GM18907 (cell line): ENCODE results near the gene NR0B2.
A peak's percentile ranks its signal among the peaks of the same experiment; 100 is the strongest.

ENCODE experiments used
- ATAC-seq: cut with Tn5 transposase; IDR thresholded peaks from one replicate; pipeline ENCODE4 v1.9.1; 2021; ENCODE audit warnings: mild to moderate bottlenecking, moderate library complexity; ENCODE audit not compliant: unreplicated experiment

The NR0B2 gene

GRCh38 chr1:26938004-26938658, 24.4 kb upstream of the NR0B2 start:
- no peak for ATAC-seq

- ATAC-seq, result no peak
These were observed 23.0 kb upstream of the NR0B2 start for GRCh38 chr1:26936823-26937222.

GRCh38 chr1:26932531-26932930, 18.8 kb upstream of the NR0B2 start:
- no peak for ATAC-seq

DNA sequence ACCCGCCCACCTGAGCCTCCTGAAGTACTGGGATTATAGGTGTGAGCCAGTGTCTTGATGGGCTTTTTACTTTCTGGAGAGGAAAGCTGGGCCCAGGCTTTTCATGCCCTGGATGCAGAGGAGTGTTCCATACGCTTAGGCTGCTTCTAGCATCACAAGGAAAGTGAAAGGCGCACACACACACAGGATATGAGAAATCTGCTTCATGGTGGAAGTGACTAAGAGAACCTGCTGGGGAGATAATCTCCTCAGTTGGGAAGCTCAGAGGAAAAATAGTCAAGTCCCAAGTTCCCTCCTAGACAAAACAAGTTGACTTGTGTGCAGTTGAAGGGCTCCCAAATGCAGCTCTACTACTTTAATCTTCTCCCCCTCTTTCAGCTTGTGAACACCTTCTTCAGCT, 9.9 kb upstream of the NR0B2 start:
- ATAC-seq, result no peak

- ATAC-seq, result no peak
These were observed 9.1 kb upstream of the NR0B2 start for GRCh38 chr1:26922901-26923300.

DNA sequence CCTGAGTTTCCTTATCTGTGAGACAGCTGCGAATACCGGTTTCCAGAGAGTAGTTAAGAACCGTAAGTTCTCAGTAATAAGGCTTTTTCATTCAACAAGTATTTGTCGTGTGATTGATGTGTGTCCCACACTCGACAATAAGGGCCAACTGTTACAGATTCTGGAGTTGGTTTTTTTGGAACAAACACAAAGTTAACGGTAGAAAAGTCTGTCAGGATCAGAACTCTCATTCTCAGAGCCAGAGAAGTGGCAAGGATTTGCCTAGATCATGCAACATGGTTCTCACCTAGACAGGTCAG, 8.6 kb upstream of the NR0B2 start:
- ATAC-seq, result no peak

GRCh38 chr1:26921540-26922430, 8.0 kb upstream of the NR0B2 start, which contains the start of gene NUDC:
NUDC (plus strand) TSS chr1:26921743; CDS start chr1:26921849, 106 bp downstream.
- peak; percentile 92 for ATAC-seq

GRCh38 chr1:26921126-26921539, 7.4 kb upstream of the NR0B2 start:
- peak; percentile 14 for ATAC-seq

- ATAC-seq, result no peak
These were observed 1.5 kb upstream of the NR0B2 start for GRCh38 chr1:26915204-26915842.

GRCh38 chr1:26913389-26913753, 404 bp downstream of the NR0B2 start:
- no peak for ATAC-seq

DNA sequence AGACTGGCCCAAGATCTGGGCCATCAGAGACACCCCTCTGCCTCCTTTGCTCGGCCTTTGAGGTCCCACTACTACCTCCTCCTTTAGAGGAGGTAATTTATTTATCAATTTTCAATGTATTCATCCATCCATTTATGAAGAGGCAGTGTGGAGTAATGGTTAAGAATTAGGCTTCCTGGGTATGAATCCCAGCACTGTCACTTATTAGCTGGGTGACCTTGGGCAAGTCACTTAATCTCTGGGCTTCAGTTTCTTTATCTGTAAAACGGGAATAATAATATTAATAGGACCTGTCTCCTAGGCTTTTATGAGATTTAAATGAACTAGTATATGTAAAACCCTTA, 1.7 kb downstream of the NR0B2 start:
- ATAC-seq, result no peak

DNA sequence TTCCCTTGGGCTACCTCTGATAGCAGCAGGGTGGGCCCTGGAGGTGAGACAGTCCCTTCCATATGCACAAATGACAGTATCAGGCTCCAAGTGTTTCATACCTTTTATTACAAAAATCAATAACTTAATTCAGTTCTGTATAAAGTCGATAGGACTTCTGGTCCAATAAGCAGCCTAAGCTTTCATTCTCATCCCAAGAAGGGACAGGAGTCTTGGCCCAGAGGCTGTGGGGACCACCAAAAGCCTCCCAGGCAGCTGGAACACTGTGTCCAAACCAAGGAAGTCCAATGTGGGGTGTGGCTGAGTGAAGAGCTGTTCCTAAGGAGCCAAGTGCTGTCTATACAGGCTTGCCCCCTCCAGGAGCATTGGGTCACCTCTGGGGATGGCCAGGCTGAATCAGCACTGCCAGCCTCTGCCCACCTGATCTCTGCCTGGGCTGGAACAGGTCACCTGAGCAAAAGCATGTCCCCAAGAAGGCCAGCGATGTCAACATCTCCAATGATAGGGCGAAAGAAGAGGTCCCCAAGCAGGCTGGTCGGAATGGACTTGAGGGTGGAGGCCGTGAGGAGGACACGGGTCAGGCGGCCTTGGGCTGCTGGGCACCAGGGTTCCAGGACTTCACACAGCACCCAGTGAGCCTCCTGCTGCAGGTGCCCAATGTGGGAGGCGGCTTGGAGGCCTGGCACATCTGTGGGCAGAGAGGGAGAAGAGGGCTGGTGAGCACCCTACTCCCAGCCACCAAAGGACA, 2.2 kb downstream of the NR0B2 start:
- no peak for ATAC-seq

GRCh38 chr1:26910343-26911160, 3.2 kb downstream of the NR0B2 start:
- no peak for ATAC-seq

- ATAC-seq, result no peak
These were observed 3.8 kb downstream of the NR0B2 start for GRCh38 chr1:26909951-26910342.

GRCh38 chr1:26907071-26907917, 6.5 kb downstream of the NR0B2 start:
- ATAC-seq, result no peak

DNA sequence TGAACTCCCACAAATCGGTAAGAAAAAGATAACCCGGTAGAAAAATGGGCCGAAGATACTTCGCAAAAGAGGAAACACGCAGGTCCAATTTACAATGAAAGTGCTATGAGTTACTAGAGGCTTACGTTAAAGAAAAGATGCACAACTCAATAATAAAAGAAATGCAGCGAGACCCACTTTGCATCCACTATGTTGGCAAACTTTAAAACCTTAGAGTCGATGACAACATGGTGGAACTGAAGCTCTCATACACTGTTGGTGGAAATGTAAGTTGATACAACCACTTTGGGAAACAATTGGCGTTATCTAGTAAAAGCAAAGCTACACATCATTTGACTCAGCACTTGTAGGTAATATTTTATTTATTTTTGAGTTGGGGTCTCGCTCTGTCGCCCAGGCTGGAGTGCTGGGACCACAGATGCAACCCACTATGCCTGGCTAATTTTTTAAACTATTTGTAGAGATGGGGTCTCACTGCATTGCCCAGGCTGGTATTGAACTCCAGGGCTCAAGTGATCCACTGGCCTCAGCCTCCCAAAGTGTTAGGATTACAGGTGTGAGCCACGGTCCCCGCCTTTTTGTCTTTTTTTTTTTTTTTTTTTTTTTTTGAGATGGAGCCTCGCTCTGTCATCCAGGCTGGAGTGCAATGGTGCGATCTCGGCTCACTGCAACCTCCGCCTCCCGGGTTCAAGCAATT, 12.8 kb downstream of the NR0B2 start:
- no peak for ATAC-seq

DNA sequence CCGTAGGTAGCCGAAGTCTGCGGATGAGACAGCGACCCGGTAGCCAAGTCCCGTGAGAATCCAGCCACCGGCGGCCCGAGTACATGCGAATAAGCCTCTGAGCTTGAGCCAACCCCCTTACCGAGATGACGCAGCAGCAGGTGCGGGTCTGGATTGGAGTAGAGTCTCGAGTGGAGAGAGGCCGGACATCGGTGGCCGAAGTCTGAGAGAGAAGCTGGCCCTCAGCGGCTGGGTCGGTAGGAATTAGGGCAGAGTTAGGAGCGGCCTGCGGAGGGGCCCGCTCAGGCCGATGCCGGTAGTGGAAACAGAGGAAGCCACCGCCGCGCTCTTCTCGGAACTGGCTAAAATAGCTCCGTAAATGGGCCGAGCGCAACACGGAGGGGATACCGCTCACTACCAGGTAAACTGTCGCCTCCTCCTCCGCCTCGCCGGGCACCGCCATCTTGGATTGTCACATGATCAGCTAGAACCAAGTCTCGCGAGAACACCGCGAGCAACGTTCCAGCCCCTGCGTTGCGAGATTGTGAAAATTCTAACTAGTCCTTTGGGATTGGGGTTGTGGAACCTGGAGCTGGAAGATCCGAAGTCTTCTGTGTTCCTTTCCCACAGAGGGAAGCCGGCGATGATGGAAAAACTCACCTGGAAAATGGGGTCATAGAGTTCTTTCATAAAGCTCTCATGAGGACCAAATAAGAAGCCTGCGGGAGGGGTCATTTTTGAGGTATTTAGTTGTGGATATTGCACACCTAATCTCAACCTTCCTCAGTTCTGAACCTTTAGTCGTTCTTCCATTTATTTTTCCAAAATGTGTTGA, 13.6 kb downstream of the NR0B2 start, which contains the start of gene GPATCH3:
TSS of gene GPATCH3 (minus strand) at position 467 of the 814 bp plus-strand sequence. CDS start at position 442, 25 bp downstream.
- ATAC-seq, result peak; percentile 75

DNA sequence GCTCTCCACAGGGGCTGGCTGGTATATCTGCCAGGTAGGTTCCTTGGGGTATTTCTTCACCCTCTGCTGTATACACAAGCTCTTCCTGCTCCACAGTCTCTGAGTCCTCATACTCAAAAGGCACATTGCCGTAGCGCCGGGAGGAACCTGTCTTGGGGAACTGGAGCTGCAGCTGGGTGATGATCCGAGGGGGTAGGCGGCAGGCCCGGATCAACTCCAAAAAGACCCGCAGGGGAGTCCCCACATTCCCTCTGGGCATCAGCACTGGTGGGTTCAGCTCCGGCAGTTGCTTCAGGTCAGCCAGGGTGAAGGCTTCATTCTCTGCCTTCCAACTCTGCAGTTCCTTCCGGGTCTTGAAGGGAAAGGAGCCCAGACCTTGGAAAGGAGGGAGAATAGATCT, 16.4 kb downstream of the NR0B2 start:
- no peak for ATAC-seq
